ENCODE data around the gene SETD7.

- TF ChIP-seq CTCF (conservative IDR thresholded peaks at IDR 0.05 in 1 of 2, IDR thresholded peaks at IDR 0.05 in 1 of 2; ENCODE audit: low read depth in 1 of 2, low read length in 2 of 2) (no peak), EZH2 (IDR thresholded peaks at IDR 0.05; ENCODE audit: low read length, missing control alignments) (no peak)
Observed at GRCh38 chr4:139483000-139483399, 73.0 kb downstream of the SETD7 start.

Data from fibroblast of lung (primary cell).